PC-9 (cell line): ENCODE results near the gene SSC5D.

ENCODE experiments used
- EZH2 ChIP-seq: fragments of 200-600 bp; sonication (generic); IDR thresholded peaks from 2 replicates; pipeline ENCODE4 v1.8.0; 2017; ENCODE audit warnings: antibody characterized with exemption, low read depth
- TF ChIP-seq, protein P1 (sequence below): fragments of 200-600 bp; sonication (generic); conservative IDR thresholded peaks from 2 replicates; pipeline ENCODE4 v1.6.1; 2017; ENCODE audit warnings: mixed run types, antibody characterized with exemption, mild to moderate bottlenecking, moderate library complexity

DNA sequence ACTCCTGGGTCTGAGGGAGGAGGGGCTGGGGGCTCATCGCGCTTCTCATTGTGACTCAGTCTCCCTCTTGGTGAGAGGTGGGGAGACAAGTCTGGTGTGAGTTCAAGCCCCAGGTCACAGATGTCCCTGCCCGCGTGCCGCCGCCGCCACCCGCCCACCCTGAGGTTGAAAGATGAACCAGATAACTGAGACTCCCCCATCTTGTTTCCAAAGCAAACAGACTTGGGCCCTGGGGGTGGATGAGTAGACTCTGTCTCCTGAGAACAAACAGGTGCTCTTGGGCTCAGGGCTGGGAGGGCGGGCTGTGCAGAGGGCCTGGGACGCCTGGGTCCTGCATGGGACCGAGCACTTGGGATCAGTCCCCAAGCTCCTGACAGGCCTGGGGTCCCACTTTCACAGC is 48.1 kb downstream of the SSC5D start:
- TF ChIP-seq, protein P1, sequence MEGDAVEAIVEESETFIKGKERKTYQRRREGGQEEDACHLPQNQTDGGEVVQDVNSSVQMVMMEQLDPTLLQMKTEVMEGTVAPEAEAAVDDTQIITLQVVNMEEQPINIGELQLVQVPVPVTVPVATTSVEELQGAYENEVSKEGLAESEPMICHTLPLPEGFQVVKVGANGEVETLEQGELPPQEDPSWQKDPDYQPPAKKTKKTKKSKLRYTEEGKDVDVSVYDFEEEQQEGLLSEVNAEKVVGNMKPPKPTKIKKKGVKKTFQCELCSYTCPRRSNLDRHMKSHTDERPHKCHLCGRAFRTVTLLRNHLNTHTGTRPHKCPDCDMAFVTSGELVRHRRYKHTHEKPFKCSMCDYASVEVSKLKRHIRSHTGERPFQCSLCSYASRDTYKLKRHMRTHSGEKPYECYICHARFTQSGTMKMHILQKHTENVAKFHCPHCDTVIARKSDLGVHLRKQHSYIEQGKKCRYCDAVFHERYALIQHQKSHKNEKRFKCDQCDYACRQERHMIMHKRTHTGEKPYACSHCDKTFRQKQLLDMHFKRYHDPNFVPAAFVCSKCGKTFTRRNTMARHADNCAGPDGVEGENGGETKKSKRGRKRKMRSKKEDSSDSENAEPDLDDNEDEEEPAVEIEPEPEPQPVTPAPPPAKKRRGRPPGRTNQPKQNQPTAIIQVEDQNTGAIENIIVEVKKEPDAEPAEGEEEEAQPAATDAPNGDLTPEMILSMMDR, result no peak
- no peak for TF ChIP-seq EZH2
